Measurements from ENCODE around the gene DSTN. TPM values are rescaled to one million over a fixed set of nuclear protein-coding genes. Genes with fewer than 3 reads are reported as not detected.

The DSTN gene
- total RNA-seq, 1 donor from 2014 or later, result 91.9 TPM

GRCh38 chr20:17538517-17539170, 31.2 kb upstream of the DSTN start:
- Mint-ChIP-seq H3K36me3 (ENCODE audit: low read depth) (no peaks in the 10 kb centered on the region), H3K4me3 (no peak overlapping the region), H3K9me3 (no peaks in the 10 kb centered on the region), H3K4me1 (peaks cover 20% of the 10 kb centered on the region), H3K27me3 (ENCODE audit: low read depth) (peaks cover 68% of the 10 kb centered on the region), H3K27ac (ENCODE audit: unreplicated experiment) (no peak overlapping the region)
- no peak for TF ChIP-seq CTCF (conservative IDR thresholded peaks at IDR 0.05)
- no peak for DNase-seq (ENCODE audit: low read depth, low spot score)

GRCh38 chr20:17541596-17541995, 28.3 kb upstream of the DSTN start:
- Mint-ChIP-seq H3K36me3 (ENCODE audit: low read depth) (no peaks in the 10 kb centered on the region), H3K27ac (ENCODE audit: unreplicated experiment) (no peak overlapping the region), H3K9me3 (no peaks in the 10 kb centered on the region), H3K27me3 (ENCODE audit: low read depth) (peaks cover 76% of the 10 kb centered on the region), H3K4me1 (peaks cover 11% of the 10 kb centered on the region), H3K4me3 (no peak overlapping the region)
- no peak for TF ChIP-seq CTCF (conservative IDR thresholded peaks at IDR 0.05)
- DNase-seq (ENCODE audit: low read depth, low spot score), result no peak

- no peaks in the 10 kb centered on the region for H3K36me3 Mint-ChIP-seq (ENCODE audit: low read depth)
- DNase-seq (ENCODE audit: low read depth, low spot score), result no peak
- no peak for TF ChIP-seq CTCF (conservative IDR thresholded peaks at IDR 0.05)
- H3K4me1 Mint-ChIP-seq, result peaks cover 8% of the 10 kb centered on the region
- no peak overlapping the region for H3K4me3 Mint-ChIP-seq
- H3K27me3 Mint-ChIP-seq (ENCODE audit: low read depth), result peaks cover 72% of the 10 kb centered on the region
- H3K9me3 Mint-ChIP-seq, result no peaks in the 10 kb centered on the region
- H3K27ac Mint-ChIP-seq (ENCODE audit: unreplicated experiment), result no peak overlapping the region
These were observed 27.9 kb upstream of the DSTN start for GRCh38 chr20:17541996-17542395.

- no peaks in the 10 kb centered on the region for H3K9me3 Mint-ChIP-seq
- no peak for TF ChIP-seq CTCF (conservative IDR thresholded peaks at IDR 0.05)
- peaks cover 70% of the 10 kb centered on the region for H3K27me3 Mint-ChIP-seq (ENCODE audit: low read depth)
- DNase-seq (ENCODE audit: low read depth, low spot score), result no peak
- no peaks in the 10 kb centered on the region for H3K36me3 Mint-ChIP-seq (ENCODE audit: low read depth)
- H3K4me3 Mint-ChIP-seq, result no peak overlapping the region
- H3K27ac Mint-ChIP-seq (ENCODE audit: unreplicated experiment), result no peak overlapping the region
- H3K4me1 Mint-ChIP-seq, result peaks cover 8% of the 10 kb centered on the region
These were observed 27.4 kb upstream of the DSTN start for GRCh38 chr20:17542481-17542880.

- H3K4me3 Mint-ChIP-seq, result no peak overlapping the region
- peaks cover 8% of the 10 kb centered on the region for H3K4me1 Mint-ChIP-seq
- H3K27me3 Mint-ChIP-seq (ENCODE audit: low read depth), result peaks cover 65% of the 10 kb centered on the region
- no peaks in the 10 kb centered on the region for H3K36me3 Mint-ChIP-seq (ENCODE audit: low read depth)
- no peaks in the 10 kb centered on the region for H3K9me3 Mint-ChIP-seq
- H3K27ac Mint-ChIP-seq (ENCODE audit: unreplicated experiment), result no peak overlapping the region
- no peak for DNase-seq (ENCODE audit: low read depth, low spot score)
- no peak for TF ChIP-seq CTCF (conservative IDR thresholded peaks at IDR 0.05)
These were observed 26.9 kb upstream of the DSTN start for GRCh38 chr20:17542993-17543412.
